ENCODE results near the gene CFAP46.

CFAP46 gene

DNA sequence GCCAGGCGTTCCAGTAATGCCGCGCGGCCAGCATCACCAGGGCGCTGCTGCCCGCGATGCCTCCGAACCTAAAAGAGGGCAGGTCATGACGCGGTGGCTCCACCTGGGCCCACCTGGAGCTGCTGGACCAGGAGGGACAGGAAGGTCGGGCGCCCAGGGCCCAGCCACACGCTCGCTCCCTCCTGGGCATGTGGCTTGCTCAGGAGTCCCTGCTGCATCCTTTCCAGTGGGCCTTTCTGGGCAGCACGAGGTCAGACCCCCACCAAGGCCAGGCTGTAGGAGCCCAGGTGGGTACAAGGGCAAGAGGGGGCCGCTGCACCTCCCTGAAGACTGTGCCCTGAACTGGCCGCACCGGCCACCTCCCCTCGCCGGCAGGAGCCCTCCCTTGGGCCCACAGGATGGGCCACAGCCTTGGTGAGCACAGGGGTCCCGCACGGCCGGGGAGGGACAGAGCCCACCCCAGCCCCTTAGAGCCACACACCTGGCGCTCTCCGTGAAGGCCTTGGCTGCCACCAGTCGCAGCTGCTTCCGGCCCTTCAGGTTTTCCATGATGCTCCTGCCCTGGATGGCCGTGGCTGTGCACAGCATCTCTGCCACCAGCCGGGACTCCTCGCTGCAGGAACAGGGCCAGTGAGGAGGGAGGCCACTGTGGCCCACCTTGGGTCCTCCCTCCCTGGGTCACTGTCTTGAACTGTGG, 43.2 kb downstream of the CFAP46 start:
- no peak for TF ChIP-seq TCF4 (CRISPR knock-in tag; IDR thresholded peaks at IDR 0.05; ENCODE audit: borderline replicate concordance)
- no peak for TF ChIP-seq ZNF565 (CRISPR knock-in tag; conservative IDR thresholded peaks at IDR 0.05; ENCODE audit: low read depth)
- TF ChIP-seq, protein P1, sequence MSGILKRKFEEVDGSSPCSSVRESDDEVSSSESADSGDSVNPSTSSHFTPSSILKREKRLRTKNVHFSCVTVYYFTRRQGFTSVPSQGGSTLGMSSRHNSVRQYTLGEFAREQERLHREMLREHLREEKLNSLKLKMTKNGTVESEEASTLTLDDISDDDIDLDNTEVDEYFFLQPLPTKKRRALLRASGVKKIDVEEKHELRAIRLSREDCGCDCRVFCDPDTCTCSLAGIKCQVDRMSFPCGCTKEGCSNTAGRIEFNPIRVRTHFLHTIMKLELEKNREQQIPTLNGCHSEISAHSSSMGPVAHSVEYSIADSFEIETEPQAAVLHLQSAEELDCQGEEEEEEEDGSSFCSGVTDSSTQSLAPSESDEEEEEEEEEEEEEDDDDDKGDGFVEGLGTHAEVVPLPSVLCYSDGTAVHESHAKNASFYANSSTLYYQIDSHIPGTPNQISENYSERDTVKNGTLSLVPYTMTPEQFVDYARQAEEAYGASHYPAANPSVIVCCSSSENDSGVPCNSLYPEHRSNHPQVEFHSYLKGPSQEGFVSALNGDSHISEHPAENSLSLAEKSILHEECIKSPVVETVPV (CRISPR knock-in tag; IDR thresholded peaks at IDR 0.05) = no peak
- no peak for TF ChIP-seq PPARA (CRISPR knock-in tag; IDR thresholded peaks at IDR 0.05; ENCODE audit: borderline replicate concordance)
- TF ChIP-seq ESRRG (CRISPR knock-in tag; IDR thresholded peaks at IDR 0.05) = no peak
- TF ChIP-seq, protein P2, sequence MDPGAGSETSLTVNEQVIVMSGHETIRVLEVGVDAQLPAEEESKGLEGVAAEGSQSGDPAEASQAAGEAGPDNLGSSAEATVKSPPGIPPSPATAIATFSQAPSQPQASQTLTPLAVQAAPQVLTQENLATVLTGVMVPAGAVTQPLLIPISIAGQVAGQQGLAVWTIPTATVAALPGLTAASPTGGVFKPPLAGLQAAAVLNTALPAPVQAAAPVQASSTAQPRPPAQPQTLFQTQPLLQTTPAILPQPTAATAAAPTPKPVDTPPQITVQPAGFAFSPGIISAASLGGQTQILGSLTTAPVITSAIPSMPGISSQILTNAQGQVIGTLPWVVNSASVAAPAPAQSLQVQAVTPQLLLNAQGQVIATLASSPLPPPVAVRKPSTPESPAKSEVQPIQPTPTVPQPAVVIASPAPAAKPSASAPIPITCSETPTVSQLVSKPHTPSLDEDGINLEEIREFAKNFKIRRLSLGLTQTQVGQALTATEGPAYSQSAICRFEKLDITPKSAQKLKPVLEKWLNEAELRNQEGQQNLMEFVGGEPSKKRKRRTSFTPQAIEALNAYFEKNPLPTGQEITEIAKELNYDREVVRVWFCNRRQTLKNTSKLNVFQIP (CRISPR knock-in tag; IDR thresholded peaks at IDR 0.05; ENCODE audit: borderline replicate concordance, low read depth) = no peak
- no peak for TF ChIP-seq CSDC2 (CRISPR knock-in tag; IDR thresholded peaks at IDR 0.05)
- no peak for TF ChIP-seq RARB (CRISPR knock-in tag; IDR thresholded peaks at IDR 0.05)
- no peak for TF ChIP-seq ISL1 (CRISPR knock-in tag; IDR thresholded peaks at IDR 0.05)
- TF ChIP-seq ZFP30 (CRISPR knock-in tag; IDR thresholded peaks at IDR 0.05) = no peak
- TF ChIP-seq, protein P3, sequence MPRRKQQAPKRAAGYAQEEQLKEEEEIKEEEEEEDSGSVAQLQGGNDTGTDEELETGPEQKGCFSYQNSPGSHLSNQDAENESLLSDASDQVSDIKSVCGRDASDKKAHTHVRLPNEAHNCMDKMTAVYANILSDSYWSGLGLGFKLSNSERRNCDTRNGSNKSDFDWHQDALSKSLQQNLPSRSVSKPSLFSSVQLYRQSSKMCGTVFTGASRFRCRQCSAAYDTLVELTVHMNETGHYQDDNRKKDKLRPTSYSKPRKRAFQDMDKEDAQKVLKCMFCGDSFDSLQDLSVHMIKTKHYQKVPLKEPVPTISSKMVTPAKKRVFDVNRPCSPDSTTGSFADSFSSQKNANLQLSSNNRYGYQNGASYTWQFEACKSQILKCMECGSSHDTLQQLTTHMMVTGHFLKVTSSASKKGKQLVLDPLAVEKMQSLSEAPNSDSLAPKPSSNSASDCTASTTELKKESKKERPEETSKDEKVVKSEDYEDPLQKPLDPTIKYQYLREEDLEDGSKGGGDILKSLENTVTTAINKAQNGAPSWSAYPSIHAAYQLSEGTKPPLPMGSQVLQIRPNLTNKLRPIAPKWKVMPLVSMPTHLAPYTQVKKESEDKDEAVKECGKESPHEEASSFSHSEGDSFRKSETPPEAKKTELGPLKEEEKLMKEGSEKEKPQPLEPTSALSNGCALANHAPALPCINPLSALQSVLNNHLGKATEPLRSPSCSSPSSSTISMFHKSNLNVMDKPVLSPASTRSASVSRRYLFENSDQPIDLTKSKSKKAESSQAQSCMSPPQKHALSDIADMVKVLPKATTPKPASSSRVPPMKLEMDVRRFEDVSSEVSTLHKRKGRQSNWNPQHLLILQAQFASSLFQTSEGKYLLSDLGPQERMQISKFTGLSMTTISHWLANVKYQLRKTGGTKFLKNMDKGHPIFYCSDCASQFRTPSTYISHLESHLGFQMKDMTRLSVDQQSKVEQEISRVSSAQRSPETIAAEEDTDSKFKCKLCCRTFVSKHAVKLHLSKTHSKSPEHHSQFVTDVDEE (CRISPR knock-in tag; IDR thresholded peaks at IDR 0.05) = no peak
- no peak for TF ChIP-seq ZNF8 (CRISPR knock-in tag; IDR thresholded peaks at IDR 0.05)
- TF ChIP-seq, protein P4, sequence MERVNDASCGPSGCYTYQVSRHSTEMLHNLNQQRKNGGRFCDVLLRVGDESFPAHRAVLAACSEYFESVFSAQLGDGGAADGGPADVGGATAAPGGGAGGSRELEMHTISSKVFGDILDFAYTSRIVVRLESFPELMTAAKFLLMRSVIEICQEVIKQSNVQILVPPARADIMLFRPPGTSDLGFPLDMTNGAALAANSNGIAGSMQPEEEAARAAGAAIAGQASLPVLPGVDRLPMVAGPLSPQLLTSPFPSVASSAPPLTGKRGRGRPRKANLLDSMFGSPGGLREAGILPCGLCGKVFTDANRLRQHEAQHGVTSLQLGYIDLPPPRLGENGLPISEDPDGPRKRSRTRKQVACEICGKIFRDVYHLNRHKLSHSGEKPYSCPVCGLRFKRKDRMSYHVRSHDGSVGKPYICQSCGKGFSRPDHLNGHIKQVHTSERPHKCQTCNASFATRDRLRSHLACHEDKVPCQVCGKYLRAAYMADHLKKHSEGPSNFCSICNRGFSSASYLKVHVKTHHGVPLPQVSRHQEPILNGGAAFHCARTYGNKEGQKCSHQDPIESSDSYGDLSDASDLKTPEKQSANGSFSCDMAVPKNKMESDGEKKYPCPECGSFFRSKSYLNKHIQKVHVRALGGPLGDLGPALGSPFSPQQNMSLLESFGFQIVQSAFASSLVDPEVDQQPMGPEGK (CRISPR knock-in tag; IDR thresholded peaks at IDR 0.05; ENCODE audit: borderline replicate concordance) = no peak
- ATAC-seq = no peak

DNA sequence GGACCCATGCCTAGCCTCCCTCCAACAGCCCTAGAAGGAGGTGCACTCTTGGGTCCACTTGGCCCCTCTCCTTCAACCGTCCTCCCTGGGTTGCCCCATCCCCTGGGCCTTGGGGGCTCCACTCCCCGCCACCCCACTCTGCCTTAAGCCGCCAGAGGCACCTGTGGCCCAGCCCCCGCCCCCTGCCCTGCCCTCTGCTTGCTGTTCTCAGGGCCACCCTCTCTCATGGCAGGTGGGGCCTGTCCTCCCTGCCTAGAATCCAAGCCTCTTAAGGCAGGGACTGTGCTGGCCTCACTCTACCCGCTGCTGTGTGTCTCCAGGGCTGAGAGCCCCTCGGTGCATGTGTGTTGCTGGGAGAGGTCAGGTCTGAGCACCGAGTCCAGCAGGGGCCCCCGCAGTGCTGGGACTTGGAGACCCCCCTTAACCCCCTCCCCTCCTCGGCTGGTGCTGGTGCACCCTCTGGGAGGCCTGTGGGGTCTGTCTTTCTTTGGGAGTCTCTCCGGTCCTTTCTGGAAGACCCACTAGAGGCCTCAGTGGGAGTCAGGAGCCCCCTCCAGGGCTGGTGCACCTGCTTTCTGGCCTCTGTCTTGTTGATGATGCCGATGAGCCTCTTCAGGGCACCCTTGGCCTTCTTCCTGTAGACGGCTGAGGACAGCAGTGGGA, 43.8 kb downstream of the CFAP46 start:
- no peak for ATAC-seq
- TF ChIP-seq, protein P1 (CRISPR knock-in tag; IDR thresholded peaks at IDR 0.05) = no peak
- TF ChIP-seq CSDC2 (CRISPR knock-in tag; IDR thresholded peaks at IDR 0.05) (no peak), TOX (CRISPR knock-in tag; IDR thresholded peaks at IDR 0.05; ENCODE audit: borderline replicate concordance) (no peak), ZFP3 (CRISPR knock-in tag; IDR thresholded peaks at IDR 0.05) (no peak), BACH2 (CRISPR knock-in tag; IDR thresholded peaks at IDR 0.05; ENCODE audit: borderline replicate concordance) (no peak), PPARA (CRISPR knock-in tag; IDR thresholded peaks at IDR 0.05; ENCODE audit: borderline replicate concordance) (no peak)
- TF ChIP-seq, protein P3 (CRISPR knock-in tag; IDR thresholded peaks at IDR 0.05) = no peak

All from SK-N-SH treated with all-trans-retinoic acid at 6 μM for 48 hours (cell line).